H1 (cell line): ENCODE results near the gene PRUNE1.

Experiments used
- CHD2 ChIP-seq: IDR thresholded peaks from 2 replicates; pipeline ENCODE4 v1.6.1; 2012; ENCODE audit warnings: low read length, improper control_type of control experiment
- CHD7 ChIP-seq: fragments of 300-600 bp; sonication (generic); IDR thresholded peaks from 2 replicates; pipeline ENCODE4 v1.7.1; 2012; ENCODE audit warnings: low read length, moderate library complexity, mild to moderate bottlenecking, inconsistent platforms; ENCODE audit not compliant: insufficient replicate concordance
- CREB1 ChIP-seq: IDR thresholded peaks from 2 replicates; pipeline ENCODE4 v1.6.1; 2012; ENCODE audit warnings: inconsistent platforms
- CTCF ChIP-seq, 3 experiments: IDR thresholded peaks; 1 replicate in 2 of 3; 2 replicates in 1 of 3; pipeline versions ENCODE4 v1.5.1 to v1.6.1; 2011; ENCODE audit warnings: low read length in 3 of 3, mild to moderate bottlenecking in 3 of 3, inconsistent platforms in 2 of 3, low read depth in 1 of 3, moderate library complexity in 1 of 3; ENCODE audit not compliant: insufficient read depth in 1 of 3; ENCODE audit errors: control extremely low read depth in 1 of 3
- POLR2A ChIP-seq, 2 experiments: IDR thresholded peaks; 1 replicate in 1 of 2; 2 replicates in 1 of 2; pipeline ENCODE4 v1.6.1; 2011; ENCODE audit warnings: low read depth in 2 of 2, low read length in 2 of 2, mild to moderate bottlenecking in 2 of 2; ENCODE audit errors: control extremely low read depth in 1 of 2
- POLR2AphosphoS5 ChIP-seq: IDR thresholded peaks from 2 replicates; pipeline ENCODE4 v1.6.1; 2011; ENCODE audit warnings: low read depth, low read length

GRCh38 chr1:151055581-151055980 lies 47.3 kb downstream of the PRUNE1 start:
- no peak for TF ChIP-seq POLR2AphosphoS5
- no peak for TF ChIP-seq CTCF (IDR thresholded peaks at IDR 0.05; ENCODE audit: control extremely low read depth in 1 of 3, insufficient read depth in 1 of 3, low read depth in 1 of 3, low read length in 3 of 3)
- no peak for TF ChIP-seq POLR2A (IDR thresholded peaks at IDR 0.05; ENCODE audit: control extremely low read depth in 1 of 2, low read depth in 2 of 2, low read length in 2 of 2)
- TF ChIP-seq CHD2: no peak
- TF ChIP-seq CREB1: no peak
- no peak for TF ChIP-seq CHD7
